ENCODE results near the gene BLOC1S5.

Gene BLOC1S5

GRCh38 chr6:8025191-8025590 lies 39.0 kb downstream of the BLOC1S5 start:
- no peak for DNase-seq (ENCODE audit: extremely low read depth, low read depth)
- TF ChIP-seq CTCF (IDR thresholded peaks at IDR 0.05; ENCODE audit: low read depth, low read length, missing control alignments) = no peak
- no peak overlapping the region for H3K4me3 ChIP-seq (replicated peaks; ENCODE audit: low read depth, low read length)

DNA sequence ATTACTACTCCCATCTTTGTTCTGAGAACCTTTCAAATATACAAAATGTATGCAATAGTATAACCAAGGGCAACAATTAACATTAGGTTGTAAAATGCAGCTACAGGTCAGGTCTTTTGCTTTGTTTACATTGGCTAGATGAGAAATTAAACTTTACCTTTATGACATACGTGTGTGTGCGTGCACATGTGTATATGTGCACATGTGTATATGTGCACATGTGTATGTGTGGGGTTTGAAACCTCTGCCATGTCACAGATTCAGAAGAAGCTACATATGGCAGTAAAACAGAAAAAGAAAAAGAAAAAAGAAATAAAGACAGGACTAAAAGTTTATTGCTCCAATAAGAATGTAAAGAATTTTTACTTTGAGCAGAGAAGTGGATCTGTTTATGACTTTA lies 40.6 kb downstream of the BLOC1S5 start:
- no peak for DNase-seq (ENCODE audit: extremely low read depth, low read depth)

DNA sequence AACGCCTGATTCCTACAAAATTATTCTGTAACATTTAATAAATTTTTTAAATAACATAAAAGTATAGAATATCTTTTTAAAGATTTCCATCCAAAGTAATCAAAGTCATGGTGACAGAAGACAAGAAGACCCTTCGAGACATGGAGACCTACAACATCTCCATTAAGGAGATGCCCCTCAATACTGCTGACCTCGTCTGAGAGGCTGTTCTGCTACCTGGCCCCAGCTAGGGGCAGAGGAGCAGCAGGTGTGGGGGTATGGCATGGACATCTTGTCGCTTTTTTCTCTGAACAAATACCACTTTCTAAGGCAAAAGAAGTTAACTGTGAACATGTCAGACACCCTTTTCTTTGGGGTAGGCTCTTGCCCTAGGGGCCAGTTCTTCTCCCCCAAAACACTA lies 44.1 kb downstream of the BLOC1S5 start:
- no peak for TF ChIP-seq CTCF (IDR thresholded peaks at IDR 0.05; ENCODE audit: low read depth, low read length, missing control alignments)
- H3K4me3 ChIP-seq (replicated peaks; ENCODE audit: low read depth, low read length) = no peak overlapping the region
- DNase-seq (ENCODE audit: extremely low read depth, low read depth) = no peak

More for the DNA sequence above, 40.6 kb downstream of the BLOC1S5 start:
- TF ChIP-seq CTCF (IDR thresholded peaks at IDR 0.05; ENCODE audit: low read depth, low read length, missing control alignments) = no peak
- H3K4me3 ChIP-seq (replicated peaks; ENCODE audit: low read depth, low read length) = no peak overlapping the region

DNA sequence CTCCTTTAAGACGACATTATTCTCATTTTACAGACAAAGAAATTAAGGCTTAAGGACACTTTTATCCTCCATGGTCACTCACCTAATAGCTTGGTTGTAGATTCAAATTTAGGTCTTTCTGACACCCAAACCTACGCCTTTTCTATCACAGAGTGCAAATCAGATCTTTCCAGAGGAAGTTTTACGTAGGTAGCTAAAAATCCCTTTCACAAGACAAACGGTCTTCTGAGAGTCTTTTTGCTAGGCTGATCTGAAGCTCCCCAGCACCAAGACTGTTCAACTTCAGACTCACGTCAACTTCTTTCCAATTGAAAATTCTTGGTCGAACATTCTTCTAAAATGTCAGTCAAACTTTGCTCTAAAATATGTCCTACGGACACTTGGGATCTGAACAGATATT lies 46.5 kb downstream of the BLOC1S5 start:
- no peak for DNase-seq (ENCODE audit: extremely low read depth, low read depth)
- TF ChIP-seq CTCF (IDR thresholded peaks at IDR 0.05; ENCODE audit: low read depth, low read length, missing control alignments) = no peak
- H3K4me3 ChIP-seq (replicated peaks; ENCODE audit: low read depth, low read length) = no peak overlapping the region

- H3K4me3 ChIP-seq (replicated peaks; ENCODE audit: low read depth, low read length) = no peak overlapping the region
- DNase-seq (ENCODE audit: extremely low read depth, low read depth) = no peak
- no peak for TF ChIP-seq CTCF (IDR thresholded peaks at IDR 0.05; ENCODE audit: low read depth, low read length, missing control alignments)
These were observed 46.9 kb downstream of the BLOC1S5 start for GRCh38 chr6:8017276-8017701.

- no peak for DNase-seq (ENCODE audit: extremely low read depth, low read depth)
- no peak for TF ChIP-seq CTCF (IDR thresholded peaks at IDR 0.05; ENCODE audit: low read depth, low read length, missing control alignments)
- H3K4me3 ChIP-seq (replicated peaks; ENCODE audit: low read depth, low read length) = no peak overlapping the region
These were observed 49.2 kb downstream of the BLOC1S5 start for GRCh38 chr6:8014947-8015346.

DNA sequence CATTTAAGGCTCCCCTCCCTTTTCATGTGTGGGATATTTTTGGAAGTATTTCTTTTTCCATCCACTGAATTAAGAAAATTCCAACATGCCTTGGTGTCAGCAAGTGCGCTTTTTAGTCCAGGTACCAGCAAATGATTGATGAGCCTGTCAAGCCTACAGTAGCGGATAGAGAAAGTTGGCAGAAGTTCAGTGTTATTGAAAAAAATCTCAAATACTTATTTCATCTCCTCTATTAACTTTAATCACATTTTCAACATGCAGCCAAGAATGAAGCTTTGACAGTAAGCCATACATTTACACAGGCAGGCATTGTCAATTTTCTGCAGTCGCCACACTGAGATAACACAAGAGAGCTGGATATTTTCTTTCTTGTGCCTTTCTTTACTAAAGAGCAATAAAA lies 50.4 kb downstream of the BLOC1S5 start:
- no peak overlapping the region for H3K4me3 ChIP-seq (replicated peaks; ENCODE audit: low read depth, low read length)
- TF ChIP-seq CTCF (IDR thresholded peaks at IDR 0.05; ENCODE audit: low read depth, low read length, missing control alignments) = no peak
- no peak for DNase-seq (ENCODE audit: extremely low read depth, low read depth)

All from HFF-Myc (cell line).